HepG2 (cell line): ENCODE measurements around the gene HS3ST3B1. TPM values are rescaled to one million over a fixed set of nuclear protein-coding genes. Genes with fewer than 3 reads are reported as not detected.

Experiments used
- AFF4 ChIP-seq: sonication (generic); formaldehyde crosslinking; IDR thresholded peaks from 2 replicates; pipeline ENCODE4 v1.4.0; 2020; ENCODE audit warnings: missing genetic modification reagents
- DPF2 ChIP-seq: sonication (generic); formaldehyde crosslinking; IDR thresholded peaks from 2 replicates; pipeline ENCODE4 v1.4.0; 2020; ENCODE audit warnings: mild to moderate bottlenecking, low read depth, missing genetic modification reagents, borderline replicate concordance
- PBX3 ChIP-seq: sonication (generic); formaldehyde crosslinking; IDR thresholded peaks from 2 replicates; pipeline ENCODE4 v1.8.1; 2023; ENCODE audit warnings: missing genetic modification reagents, inconsistent platforms, borderline replicate concordance
- SIN3A ChIP-seq: IDR thresholded peaks from 2 replicates; pipeline ENCODE4 v1.6.1; 2011; ENCODE audit warnings: low read depth, mild to moderate bottlenecking, control low read depth, low read length, borderline replicate concordance
- TERF1 ChIP-seq: sonication (generic); formaldehyde crosslinking; IDR thresholded peaks from 2 replicates; pipeline ENCODE4 v1.8.0; 2022; ENCODE audit warnings: mild to moderate bottlenecking, missing genetic modification reagents, moderate library complexity
- ZBTB42 ChIP-seq: sonication (generic); formaldehyde crosslinking; IDR thresholded peaks from 2 replicates; pipeline ENCODE4 v1.5.0; 2020; ENCODE audit warnings: mild to moderate bottlenecking, missing genetic modification reagents
- ZHX1 ChIP-seq: sonication (generic); formaldehyde crosslinking; IDR thresholded peaks from 2 replicates; pipeline ENCODE4 v1.8.1; 2022; ENCODE audit warnings: low read depth, mild to moderate bottlenecking, missing genetic modification reagents
- ZNF639 ChIP-seq: conservative IDR thresholded peaks from 2 replicates; pipeline ENCODE4 v1.6.1; 2018; ENCODE audit warnings: missing genetic modification reagents
- ZNF800 ChIP-seq: sonication (generic); formaldehyde crosslinking; IDR thresholded peaks from 2 replicates; pipeline ENCODE4 v1.4.0; 2020; ENCODE audit warnings: missing genetic modification reagents
- polyA plus RNA-seq, 8 experiments: library from polyadenylated mRNA; depleted of rRNA in 3 of 8; stranded (reverse) in 7 of 8; unstranded in 1 of 8; fragments of >200 nt; fragmentation: Illumina TruSeq in 4 of 8; extraction: Trizol in 4 of 8; gene quantifications; 2 replicates each; pipeline versions ENCODE4 v1.2.1 to v1.2.3, GENCODE V29; 2011 to 2016; ENCODE audit warnings: low read depth in 4 of 8, missing spikeins in 1 of 8, mixed read lengths in 1 of 8; ENCODE audit not compliant: insufficient read depth in 1 of 8
- total RNA-seq, 5 experiments: library from RNA; depleted of rRNA; stranded (reverse); fragments of >200 nt; fragmentation: Illumina TruSeq; extraction: Trizol; gene quantifications; 2 replicates each; pipeline ENCODE4 v1.2.3, GENCODE V29; 2016; ENCODE audit warnings: low read depth in 1 of 5

The HS3ST3B1 gene
- total and polyA plus RNA-seq, 2 of the 13 experiments (the other 11 are each of a cell fraction or from before 2014, with no cell fraction given), result 15.7 to 39.5 TPM

- no peak for TF ChIP-seq AFF4 (CRISPR knock-in tag)
- peak; percentile 50; the same call in 1 of the 2 replicates for TF ChIP-seq ZHX1 (CRISPR knock-in tag)
- peak; percentile 64; the same call in 1 of the 2 replicates for TF ChIP-seq ZBTB42 (CRISPR knock-in tag)
- TF ChIP-seq ZNF800, result peak; percentile 84
- TF ChIP-seq PBX3 (CRISPR knock-in tag), result no peak
- TF ChIP-seq DPF2 (CRISPR knock-in tag), result no peak
- TF ChIP-seq SIN3A, result no peak
- TF ChIP-seq TERF1, result no peak
- TF ChIP-seq ZNF639, result peak; percentile 57
These were observed 3.6 kb upstream of the HS3ST3B1 start (continued) for GRCh38 chr17:14297161-14297851.
